ENCODE results near the gene TFAP2D.
A peak's percentile ranks its signal among the peaks of the same experiment; 100 is the strongest.

The TFAP2D gene

DNA sequence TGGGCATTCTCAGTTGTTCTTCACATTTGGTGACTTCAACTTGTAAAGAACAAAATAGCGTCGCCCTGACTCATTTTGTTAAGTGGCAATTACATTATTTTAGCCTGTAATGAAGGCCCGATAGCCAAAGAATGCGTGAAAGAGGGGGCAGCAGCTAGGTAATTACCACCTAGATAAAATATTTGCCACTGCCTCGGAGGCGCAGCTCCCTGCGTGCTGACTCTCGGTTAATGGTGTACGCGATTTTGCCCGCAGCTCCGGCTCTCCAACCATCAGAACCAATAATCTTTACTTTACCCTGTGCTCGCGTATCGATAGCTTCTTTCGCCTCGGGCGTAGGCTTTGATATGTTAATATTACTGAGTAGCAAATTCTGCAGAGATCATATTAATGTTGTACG lies 8.7 kb downstream of the TFAP2D start:
- DNase-seq, result no peak

DNA sequence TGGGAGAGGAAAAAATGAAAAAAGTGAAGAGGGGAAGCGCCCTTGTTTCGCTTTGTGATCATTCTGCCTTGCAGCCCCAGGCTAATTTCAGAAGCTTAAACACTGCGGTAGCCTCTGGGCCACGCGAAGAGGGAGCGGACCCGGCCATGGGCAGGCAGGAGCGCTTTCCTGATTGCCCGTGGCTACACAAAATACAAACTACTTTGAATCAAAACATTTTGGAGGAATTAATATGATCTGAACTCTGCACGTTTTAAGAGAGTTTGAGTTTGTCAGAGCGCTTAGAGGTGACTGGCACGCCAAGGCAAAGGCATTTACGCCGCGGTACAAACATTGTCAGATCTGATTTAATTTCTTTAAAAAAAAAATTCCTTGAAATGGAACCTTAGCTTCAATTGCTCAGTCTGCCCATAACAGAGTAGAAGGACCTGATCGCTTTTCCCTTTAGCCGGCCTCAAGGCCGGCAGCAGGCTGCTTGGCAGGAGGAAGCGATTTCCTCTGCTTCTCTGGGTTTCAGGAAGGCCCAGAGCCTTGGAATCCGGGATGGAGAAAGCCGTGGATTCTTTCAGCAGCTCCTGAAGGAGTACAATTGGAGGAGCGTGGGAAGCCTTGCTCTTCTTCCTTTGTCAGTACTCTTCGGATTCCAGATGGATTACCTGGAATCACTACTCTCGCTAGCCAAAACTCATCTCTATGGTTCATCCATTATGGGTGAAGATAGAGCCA lies 9.7 kb downstream of the TFAP2D start:
- no peak for DNase-seq

GRCh38 chr6:50724381-50725124 lies 11.2 kb downstream of the TFAP2D start:
- no peak for DNase-seq

DNA sequence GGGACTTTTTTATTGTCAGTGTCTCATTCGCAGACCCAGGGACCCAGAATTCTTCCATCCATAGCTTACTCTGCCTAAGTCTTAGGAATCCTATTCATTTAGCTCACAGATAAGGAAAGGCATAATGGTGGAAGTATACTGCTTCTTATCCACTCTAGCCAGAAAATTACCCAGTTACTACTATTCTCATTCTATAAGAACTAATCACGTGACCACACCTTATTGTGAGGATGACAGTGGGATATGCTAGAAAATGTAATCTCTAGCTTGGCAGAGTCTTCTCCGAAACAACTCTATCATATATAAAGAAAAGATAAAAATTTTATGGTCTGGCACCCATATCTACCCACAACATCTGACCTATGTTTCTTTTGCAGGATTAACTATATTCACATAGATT lies 21.2 kb downstream of the TFAP2D start:
- DNase-seq, result no peak

- no peak for DNase-seq
Observed at GRCh38 chr6:50742161-50742560, 28.8 kb downstream of the TFAP2D start.

DNA sequence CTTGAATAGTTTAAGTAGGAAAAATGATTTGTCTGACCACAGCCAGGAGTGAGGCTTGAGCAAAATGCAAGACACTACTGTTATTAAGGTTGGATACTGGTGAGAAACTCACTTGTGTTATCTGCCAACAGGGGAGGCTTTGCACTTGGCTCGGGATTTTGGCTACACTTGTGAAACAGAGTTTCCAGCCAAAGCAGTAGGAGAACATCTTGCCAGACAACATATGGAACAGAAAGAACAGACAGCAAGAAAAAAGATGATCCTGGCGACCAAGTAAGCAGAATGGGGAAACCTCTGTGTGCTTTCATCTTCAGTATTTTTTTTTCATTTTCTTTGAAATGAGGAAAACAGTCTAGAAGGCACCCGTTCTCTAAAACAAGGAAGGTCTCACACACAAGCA lies 31.6 kb downstream of the TFAP2D start:
- DNase-seq, result no peak

DNA sequence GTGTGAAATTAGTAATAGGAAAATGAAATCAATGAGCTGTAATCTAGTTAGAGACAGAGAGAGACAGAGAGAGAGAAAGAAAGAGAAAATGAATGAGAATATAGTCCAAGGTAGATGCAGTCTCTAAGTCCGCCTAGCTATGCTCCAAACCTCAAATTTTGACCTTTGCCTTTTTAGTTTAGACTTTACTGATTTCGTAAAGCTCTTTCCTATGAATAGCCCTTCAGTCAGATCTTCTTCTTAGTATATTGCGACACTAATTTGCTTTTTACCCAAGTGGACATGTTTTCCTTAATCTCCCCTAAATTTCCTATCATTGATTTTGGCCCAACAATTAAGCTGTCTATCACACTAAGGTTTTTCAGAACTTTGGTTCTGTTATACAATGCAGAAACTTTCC lies 49.5 kb downstream of the TFAP2D start:
- no peak for DNase-seq

DNA sequence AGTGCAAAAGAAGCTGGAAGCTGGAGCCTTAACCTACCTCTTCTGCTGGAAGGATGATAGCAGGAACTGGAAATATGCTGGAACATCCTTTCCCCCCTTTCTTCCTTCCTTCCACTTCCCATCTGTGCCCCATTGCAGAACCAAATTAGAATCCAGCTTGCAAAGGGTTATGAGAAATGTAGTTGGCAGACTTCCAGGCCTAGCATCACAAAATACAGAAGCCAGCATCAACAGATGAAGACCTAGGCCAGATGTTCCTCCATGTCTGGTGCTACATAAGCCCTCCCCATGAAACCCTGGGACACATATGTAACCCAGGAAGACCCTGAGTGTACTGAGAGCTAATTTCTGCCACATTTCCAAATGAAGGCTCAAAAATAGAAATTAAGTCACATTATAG lies 65.4 kb downstream of the TFAP2D start:
- DNase-seq, result no peak

GRCh38 chr6:50780382-50780781 lies 67.1 kb downstream of the TFAP2D start:
- no peak for DNase-seq

GRCh38 chr6:50785921-50786320 lies 72.6 kb downstream of the TFAP2D start:
- DNase-seq, result no peak

GRCh38 chr6:50791900-50792508 lies 78.7 kb downstream of the TFAP2D start:
- DNase-seq, result no peak

- no peak for DNase-seq
Observed at GRCh38 chr6:50792771-50793170, 79.4 kb downstream of the TFAP2D start.

DNA sequence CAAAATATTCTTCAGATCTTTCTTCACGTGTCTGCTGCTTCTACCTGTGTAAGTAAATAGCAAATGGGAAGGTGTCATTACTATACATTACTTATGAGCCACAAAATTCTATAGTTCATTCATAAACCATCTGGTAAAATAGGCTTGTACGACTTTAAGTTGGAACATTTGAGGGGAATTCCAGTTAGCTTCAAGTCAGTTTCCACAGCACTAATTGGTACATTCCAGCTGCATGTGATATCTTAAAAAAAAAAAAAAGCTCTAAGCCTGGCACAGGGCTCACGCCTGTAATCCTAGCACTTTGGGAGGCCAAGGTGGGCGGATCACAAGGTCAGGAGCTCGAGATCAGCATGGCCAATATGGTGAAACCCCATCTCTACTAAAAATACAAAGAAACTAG lies 82.2 kb downstream of the TFAP2D start:
- no peak for DNase-seq

DNA sequence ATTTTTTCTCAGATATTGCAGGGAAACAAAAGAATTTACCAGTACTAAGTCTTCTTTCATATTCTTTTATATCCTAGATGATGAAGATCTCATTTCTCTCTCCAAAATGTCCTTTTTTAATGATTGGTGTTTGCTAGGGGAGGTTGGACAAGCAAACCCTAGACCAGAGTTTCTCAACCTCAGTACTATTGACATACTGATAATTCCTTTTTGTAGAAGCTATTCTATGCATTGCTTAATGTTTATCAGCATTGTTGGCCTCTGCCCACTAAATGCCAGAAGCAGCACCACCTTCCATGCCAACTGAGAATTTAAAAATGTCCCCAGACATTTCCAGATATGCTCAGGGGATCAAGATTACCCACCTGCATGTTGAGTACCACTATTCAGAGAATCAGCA lies 91.0 kb downstream of the TFAP2D start:
- DNase-seq, result no peak

DNA sequence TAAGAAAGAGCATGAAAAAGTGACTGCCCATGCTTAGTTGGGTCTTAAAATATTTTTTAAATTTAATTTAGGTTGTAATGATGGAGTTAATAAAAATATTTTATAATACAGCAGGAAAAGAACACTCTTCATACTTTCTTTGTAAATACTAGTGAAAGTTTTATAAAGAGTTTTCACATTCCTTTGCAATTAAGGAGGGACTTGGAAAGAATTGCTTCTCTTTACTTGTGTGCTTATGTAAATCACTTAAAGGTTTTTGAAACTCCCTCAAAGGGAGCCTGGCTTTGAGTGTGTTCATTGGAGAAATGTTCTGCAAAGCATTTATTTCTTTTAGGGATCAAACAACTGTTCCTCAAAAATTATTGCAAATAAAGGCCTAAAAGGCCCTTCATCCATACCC lies 93.7 kb downstream of the TFAP2D start:
- DNase-seq, result no peak

GRCh38 chr6:50815436-50816114 lies 102.2 kb downstream of the TFAP2D start:
- no peak for DNase-seq

GRCh38 chr6:50816115-50816675 lies 102.9 kb downstream of the TFAP2D start:
- peak; percentile 79 for DNase-seq

- no peak for DNase-seq
Observed at GRCh38 chr6:50816947-50817645, 103.8 kb downstream of the TFAP2D start.

GRCh38 chr6:50817646-50817950 lies 104.3 kb downstream of the TFAP2D start:
- DNase-seq, result no peak

DNA sequence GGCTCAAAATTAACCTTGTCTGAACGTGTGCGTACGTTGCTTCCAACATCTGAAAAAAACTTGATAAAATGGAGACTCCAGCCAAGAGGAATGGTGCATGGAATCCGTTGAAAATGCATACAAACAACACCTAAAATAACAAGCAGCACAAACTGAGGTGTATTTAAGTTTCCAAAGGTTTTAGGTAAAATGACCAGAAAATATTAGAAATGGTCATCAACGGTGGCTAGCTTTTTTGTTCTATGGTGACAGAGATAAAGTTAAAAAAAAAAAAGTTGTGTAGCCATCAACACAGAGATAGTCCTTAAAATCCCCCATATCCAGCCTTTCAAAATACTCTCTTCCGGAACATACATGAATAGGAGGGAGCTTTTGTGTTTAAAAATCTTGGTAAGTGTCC lies 104.7 kb downstream of the TFAP2D start:
- DNase-seq, result no peak

DNA sequence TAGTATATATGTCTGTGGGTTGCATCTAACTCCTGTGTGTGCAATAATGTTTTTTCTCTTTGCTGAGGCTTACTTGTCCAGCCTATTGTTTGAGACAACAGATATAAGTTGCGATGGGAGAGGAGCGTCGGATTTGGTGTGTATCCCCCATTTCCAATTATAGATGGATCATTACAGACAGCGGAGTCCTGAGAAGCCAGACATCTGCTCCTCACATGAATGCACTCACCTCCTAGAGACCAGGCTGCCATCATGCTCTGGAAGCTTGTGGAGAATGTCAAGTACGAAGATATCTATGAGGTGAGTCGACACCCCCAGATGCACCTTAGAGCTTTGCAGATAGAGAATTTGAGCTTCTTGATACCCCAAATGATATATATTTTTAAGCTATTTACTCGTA lies 105.3 kb downstream of the TFAP2D start, which contains the start of gene TFAP2B:
TFAP2B (plus strand) TSS at position 199 of the 400 bp plus-strand sequence; CDS start at position 220, 21 bp downstream.
- no peak for DNase-seq

- DNase-seq, result no peak
Observed at GRCh38 chr6:50819466-50819903, 106.2 kb downstream of the TFAP2D start.

All from femur (tissue), 1 donor.